ENCODE measurements around the gene MRPS35.
A peak's percentile ranks its signal among the peaks of the same experiment; 100 is the strongest.
"Not testable (repeated sequence)": the region's sequence is repeated elsewhere in the genome, so short reads cannot be mapped to it uniquely, and the experiment has no call there.

MRPS35 gene

DNA sequence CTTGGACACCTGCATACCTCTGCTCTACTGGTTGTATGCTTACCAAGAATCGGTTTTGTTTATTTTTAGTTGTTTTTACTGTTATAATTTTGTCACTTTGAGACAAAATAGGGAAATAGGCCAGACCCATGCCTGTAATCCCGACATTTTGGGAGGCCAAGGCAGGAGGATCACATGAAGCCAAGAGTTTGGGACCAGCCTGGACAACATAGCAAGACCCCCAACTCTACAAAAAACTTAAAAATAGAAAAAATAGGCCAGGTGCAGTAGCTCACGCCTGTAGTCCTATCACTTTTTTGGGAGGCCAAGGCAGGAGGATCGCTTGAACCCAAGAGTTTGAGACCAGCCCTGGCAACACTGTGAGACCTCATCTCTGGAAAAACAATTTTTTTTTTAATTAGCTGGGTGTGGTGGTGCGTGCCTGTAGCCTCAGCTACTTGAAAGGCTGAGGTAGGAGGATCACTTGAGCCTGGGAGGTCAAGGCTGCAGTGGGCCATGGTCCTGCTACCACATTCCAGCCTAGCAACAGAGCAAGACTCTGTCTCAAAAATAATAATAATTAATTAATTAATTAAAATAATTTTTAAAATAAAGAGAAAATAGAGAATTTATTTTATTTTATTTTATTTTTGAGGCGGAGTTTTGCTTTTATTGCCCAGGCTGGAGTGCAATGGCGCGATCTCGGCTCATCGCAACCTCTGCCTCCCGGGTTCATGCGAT lies 1.3 kb upstream of the MRPS35 start:
- DNase-seq (ENCODE audit: low read depth in 3 of 3) = no peak

DNA sequence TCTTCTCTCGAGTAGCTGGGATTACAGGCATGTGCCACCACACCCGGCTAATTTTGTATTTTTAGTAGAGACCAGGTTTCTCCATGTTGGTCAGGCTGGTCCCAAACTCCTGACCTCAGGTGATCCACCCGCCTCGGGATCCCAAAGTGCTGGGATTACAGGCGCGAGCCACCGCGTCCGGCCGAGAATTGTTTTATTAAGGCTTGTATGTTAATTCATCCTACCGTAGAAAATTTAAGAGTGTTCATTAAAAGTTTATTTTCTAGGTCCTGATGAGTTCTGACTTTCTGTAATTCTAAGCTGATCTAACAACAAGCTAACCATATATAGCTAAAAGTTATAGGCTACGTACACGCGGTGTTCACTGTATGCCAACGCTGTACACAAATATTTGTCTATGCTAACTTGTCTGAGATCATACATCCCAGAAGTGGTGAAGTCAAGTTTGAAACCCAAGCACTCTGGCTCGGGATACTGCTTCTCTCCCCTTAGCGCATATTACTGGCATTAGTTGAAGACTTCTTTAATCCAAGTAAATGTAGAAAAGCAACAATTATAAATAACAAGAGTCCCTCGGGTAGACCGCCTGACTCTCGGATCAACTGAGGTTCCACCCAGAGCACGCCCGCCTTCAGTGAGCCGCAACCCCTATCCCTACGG lies 570 bp upstream of the MRPS35 start:
- DNase-seq (ENCODE audit: low read depth in 3 of 3) = no peak

DNA sequence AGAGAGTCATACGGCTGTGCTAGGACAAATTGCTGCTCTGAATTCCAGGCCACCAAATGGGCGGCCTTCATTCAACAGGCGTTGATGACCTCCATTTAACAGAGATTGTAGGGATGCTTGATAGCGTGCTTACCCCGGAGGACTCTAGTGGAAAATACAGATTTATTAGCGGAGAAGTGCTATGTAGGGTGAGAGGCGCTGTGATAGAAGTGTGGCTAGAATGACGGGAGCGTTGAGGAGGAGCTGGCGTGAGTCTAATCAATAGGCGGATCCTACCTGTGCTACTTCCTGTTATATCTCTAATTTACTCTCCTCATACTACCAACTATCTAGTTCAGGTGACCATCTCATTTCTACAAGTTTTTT lies 668 bp downstream of the MRPS35 start:
- no peak for DNase-seq (ENCODE audit: low read depth in 3 of 3)

DNA sequence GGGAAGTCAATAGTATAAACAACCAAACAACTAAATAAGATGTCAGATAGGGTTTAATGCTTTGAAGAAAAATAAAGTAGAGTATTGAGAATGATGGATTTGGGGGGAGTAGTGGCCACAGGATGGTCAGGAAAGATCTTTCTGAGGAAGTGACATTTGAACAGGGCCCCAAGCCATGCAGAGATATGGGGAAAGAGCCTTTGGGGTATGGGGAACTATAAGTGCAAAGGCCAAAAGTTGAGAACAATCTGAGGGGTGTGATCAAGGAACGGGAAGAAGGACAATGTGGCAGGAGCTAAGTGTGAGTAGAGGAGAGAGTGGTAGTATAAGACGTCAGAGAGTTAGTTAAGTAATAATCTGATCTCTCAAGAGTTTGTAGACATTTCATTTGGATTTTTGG lies 1.3 kb downstream of the MRPS35 start:
- no peak for DNase-seq (ENCODE audit: low read depth in 3 of 3)

DNA sequence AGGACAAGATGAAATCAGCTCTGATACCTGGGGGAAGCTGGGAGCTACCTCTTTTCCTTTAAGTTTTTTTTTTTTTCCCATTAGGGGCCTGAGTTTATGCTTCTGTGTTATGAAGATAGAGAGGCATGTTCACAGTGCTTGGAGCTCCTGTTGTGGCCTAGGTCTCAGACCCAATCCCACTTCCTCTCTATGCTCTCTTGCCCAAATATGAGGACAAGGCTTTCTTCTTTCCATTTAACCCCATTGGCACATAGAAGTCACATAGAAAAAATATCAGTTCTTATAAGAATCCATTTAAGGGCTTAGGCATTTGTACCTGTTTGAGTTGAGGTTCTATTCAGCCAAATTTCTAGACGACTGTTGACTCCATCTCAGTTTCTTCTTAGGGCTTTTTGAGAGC lies 12.6 kb downstream of the MRPS35 start:
- no peak for DNase-seq (ENCODE audit: low read depth in 3 of 3)

DNA sequence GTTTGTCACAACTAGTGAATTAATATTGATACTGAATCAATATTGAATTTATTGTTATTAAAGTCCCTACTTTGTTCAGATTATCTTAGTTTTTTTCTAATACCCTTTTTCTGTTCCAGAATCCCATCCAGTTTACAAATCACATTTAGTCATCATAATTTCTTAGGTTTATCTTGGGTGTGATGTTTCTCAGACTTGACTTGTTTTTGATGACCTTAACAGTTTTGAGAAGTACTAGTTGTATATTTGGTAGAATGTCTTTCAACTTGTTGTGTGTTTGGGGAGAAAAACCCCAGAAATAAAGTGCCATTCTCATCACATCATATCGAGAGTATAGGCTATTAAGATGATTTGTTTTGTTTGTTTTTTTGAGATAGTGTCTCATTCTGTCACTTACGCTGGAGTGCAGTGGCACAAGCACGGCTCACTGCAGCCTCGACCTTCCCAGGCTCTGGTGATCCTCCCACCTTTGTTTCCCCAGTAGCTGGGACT lies 19.5 kb downstream of the MRPS35 start:
- no peak for DNase-seq (ENCODE audit: low read depth in 3 of 3)

DNA sequence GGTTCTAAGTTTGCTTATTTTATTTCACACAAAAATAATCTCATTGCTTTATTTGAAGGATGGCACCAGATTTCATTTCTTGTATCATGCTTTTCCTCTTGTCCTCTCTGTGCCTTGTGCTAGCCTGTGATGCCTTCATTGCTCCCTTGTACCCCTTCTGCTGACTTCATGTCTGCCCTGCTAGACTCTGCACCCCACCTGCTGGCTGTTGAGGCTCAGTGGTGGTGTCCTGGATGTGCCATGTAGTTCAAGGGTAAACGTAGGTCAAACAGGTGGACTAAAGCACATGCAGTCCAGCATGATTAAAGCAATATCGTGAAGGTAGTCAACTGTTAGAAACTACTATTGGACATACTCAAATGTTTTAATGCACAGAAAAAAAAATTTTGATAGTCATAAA lies 21.6 kb downstream of the MRPS35 start:
- DNase-seq (ENCODE audit: low read depth in 3 of 3) = no peak

DNA sequence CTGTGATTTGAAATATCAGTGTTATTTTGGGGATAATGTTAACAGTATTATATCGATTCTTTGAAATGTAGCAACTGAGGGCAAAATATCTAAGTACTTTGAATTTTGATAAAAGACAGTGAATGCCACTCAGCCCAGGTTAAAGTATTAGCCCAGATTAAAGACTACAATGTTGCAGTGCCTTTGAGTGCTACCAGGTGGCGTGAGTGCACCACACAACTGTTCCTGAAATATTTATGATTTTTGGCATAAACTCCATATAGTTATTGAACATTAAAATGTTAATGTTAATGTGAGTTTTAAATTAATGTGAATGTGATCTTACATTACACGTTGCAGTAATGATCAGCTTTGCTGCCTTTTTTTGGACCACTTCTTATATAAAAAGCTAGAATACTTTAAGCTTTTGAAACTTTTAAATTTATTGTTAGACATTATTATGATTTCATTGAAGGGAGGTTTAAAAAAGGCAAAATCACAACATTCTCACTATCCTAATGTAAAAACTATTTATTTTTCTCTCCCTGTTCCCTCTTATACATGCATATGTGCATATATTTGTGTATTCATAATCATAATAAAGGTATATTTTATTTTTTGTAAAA lies 22.5 kb downstream of the MRPS35 start:
- DNase-seq (ENCODE audit: low read depth in 3 of 3) = peak in 1 of 3 experiments; percentile 23

DNA sequence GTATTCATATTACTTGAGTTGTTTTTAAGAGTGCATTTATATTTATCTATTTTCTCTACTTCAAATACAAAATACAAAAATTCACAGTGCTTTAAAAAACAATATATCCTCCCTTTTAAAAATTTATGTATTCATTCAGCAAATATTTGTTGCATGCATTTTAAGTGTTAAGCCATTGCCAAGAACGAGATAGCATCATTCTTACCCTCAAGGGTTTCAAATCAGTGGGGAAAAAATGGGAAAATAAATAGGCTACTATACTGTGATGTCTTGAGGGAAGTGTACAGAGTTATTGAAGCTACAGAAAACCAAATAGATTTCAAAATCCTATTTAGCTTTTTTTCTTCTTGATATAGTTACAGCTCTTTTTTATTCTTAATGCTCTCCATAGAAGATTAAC lies 23.2 kb downstream of the MRPS35 start:
- no peak for DNase-seq (ENCODE audit: low read depth in 3 of 3)

DNA sequence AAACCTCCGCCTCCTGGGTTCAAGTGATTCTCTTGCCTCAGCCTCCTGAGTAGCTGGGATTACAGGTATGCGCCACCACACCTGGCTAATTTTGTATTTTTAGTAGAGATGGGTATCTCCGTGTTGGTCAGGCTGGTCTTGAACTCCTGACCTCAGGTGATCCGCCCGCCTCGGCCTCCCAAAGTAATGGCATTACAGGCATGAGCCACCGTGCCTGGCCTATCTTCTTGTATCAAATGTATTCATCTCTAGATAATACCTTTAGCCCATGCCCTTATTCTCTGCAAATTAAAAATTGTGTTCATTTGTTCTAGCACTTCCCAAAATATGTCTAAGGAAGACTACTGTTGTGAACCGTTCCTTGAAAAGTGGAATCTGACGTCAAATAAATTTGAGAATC lies 23.7 kb downstream of the MRPS35 start:
- DNase-seq (ENCODE audit: low read depth in 3 of 3) = not testable (repeated sequence)

DNA sequence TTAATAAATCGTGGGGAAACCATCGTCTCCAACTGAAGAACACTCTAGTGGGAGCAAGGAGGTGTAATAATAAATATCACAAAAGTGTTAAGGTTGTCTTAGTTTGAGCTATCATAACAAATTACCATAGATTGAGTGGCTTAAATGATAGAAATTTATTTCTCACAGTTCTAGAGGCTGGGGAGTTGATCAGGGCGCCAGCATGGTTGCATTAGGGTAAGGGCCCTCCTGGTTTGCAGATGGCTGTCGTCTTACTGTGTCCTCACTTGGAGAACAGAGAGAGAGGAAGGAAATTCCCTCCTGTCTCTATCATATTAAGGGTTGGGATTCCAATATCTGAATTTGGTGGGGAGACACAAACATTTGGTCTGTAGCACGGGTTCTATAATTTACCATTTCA lies 33.0 kb downstream of the MRPS35 start:
- DNase-seq (ENCODE audit: low read depth in 3 of 3) = no peak

DNA sequence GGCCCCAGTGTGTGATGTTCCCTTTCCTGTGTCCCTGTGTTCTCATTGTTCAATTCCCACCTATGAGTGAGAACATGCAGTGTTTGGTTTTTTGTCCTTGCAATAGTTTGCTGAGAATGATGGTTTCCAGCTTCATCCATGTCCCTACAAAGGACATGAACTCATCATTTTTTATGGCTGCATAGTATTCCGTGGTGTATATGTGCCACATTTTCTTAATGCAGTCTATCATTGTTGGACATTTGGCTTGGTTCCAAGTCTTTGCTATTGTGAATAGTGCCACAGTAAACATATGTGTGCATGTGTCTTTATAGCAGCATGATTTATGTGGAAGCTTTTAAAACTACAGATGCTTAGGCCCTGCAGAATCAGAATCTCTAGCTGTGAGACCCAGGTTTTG lies 35.1 kb downstream of the MRPS35 start:
- not testable (repeated sequence) for DNase-seq (ENCODE audit: low read depth in 3 of 3)

DNA sequence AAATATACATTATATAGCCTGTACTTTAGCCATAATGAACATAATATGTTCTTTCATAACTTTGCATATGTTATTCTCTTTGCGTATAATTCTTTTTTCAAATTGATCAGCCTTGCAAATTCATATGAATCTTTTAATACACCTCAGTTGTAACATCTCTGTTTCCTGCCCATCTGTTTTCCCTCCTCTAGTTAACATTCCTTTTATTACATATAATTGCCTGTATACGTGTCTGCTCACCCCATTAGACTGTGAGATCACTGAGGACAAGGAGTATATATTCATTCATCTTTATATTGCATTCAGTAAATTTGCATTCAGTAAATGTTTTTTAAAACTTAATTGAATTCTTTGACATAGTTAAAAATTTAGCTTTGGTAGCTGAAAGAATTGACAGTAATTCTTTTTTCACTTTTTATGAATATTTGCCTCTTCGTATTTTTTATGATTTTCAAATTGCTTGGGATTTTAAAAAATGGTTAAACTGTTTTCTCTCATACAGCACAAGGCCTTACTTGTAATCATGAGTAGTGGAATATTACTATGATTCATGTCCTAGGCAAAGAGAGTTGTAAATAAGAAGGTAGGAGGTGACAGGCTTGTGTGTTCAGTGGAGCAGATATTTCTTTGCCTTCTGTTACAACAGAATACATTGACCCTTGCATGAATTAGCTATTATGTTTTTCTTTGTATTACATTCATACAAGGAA lies 36.6 kb downstream of the MRPS35 start:
- no peak for DNase-seq (ENCODE audit: low read depth in 3 of 3)

DNA sequence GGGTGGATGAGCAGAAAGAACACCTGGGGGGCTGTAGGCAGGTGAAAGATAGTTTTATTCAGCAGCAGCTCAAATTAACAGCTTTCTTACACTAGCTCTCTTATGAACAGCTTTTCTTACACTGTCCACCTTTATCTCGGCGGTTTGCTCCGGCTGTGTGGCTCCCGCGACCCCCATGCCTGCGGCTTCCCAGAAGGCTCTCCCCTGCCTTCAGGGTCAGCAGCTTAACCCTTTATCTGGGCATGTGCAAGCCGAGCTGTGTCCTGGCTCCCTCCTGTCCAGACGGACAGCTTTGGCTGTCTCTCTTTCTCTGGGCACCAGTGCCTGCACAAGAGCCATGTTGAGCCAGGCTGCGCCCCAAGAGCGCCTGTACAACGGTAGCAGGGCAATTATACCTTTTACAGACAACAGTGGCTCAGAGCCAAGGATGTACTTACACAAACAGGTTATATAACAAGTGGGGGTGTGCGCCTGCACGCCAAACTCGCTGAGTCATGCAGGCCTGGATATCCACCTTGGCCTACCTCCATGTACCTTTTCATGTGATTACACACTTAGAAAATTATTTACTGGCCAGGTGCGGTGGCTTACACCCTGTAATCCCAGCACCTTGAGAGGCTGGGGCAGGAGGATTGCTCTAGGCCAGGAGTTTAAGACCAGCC lies 40.9 kb downstream of the MRPS35 start:
- DNase-seq (ENCODE audit: low read depth in 3 of 3) = no peak

DNA sequence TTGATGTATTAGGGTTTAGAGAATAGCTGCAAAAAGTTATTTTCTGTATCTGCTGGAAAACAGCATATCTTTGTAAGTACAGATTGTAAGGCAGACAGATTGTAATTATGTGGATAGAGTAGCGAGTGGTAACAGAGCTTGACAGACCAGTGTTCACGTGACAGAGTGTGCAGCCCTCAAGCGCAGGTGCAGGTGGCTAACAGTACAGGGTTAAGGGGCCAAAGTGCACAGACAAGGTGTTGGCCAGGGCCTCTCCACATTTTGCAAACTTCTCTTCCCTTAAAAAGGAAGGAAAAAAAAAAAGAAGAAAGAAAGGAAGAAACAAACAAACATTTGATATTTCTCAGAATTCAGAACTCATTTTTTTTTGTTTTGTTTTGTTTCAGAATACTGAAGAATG lies 44.2 kb downstream of the MRPS35 start:
- no peak for DNase-seq (ENCODE audit: low read depth in 3 of 3)

DNA sequence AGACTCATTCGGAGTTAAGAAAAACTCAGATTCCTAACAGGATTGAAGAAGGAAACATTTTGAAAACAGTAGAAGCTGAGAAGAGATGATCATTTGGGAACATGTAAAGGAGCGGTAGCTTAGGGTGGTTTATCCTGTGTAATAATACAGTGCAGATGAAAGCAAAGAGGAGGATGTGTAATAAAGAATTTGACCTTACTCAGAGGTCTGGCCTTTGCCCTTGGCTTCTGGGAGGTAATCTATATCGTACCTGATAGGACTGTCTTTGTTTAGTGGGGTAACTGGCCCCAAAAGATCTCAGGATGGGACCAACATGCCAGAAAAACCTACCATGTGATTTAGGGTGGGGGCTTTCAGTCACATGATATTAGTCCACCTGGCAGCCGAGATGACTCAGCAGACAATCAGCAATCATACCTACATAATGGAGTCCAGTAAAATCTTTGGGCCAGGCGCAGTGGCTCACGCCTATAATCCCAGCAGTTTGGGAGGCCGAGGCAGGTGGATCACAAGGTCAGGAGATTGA lies 46.1 kb downstream of the MRPS35 start:
- DNase-seq (ENCODE audit: low read depth in 3 of 3) = no peak

DNA sequence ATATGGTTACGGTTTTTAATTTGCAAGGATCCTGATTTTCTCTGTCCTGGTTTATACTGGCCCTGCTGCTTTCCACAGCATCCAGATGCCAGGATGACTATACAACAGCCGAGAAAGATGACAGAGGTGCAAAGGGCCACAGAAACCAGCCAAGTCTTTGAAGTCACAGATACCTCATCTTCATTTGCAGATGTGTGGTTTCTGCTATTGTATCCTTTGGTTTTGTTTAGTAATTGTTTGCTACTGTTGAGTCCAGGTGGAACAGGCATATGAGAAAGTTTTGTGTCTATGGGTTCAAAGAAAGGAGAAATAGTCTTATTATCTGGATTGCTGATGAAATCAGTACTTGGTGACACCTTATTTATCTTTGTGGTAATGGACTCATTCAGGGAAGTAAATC lies 52.1 kb downstream of the MRPS35 start:
- DNase-seq (ENCODE audit: low read depth in 3 of 3) = no peak

DNA sequence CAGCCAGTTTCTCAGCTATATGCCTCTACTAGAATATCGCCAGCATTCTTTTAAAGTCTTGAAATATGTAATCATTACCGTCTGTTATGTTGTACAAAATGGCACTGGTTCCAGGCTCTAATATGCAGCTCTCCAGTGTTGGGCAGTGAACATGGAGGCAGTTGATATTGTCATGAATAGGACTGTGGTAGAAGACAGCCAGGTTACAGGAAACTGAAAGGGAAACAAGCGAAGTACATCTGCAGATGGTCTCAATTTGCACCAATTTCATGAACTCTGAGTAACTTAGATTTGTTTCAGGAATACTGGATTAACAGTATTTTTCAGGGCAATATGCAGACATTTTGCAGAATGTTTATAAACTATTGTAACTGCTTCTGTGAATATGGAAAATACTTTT lies 56.0 kb downstream of the MRPS35 start:
- no peak for DNase-seq (ENCODE audit: low read depth in 3 of 3)

DNA sequence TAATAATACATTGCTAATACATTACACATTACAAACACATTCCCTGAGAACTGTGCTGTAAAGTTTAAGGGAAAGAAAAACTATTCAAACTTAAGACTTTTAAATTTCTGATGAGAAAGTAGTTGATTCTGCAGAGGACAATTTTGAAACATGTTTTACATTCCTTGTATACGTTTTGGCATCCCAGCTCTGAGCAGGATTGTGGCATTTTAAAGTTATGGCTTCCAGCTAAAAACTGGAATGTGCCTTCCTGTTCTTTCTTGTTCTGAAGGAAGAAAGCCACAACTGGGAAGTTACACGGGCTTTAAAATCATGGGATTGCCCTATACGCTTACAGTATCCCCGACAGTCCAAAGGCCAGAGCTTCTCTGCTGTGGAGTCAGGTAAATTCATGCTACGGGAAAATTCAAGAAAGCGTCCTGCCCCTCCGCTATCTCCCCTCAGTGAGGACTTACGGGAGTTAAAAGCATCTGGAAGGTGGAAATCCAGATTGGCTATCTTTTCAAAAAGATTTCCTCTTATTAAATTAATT lies 58.6 kb downstream of the MRPS35 start:
- no peak for DNase-seq (ENCODE audit: low read depth in 3 of 3)

DNA sequence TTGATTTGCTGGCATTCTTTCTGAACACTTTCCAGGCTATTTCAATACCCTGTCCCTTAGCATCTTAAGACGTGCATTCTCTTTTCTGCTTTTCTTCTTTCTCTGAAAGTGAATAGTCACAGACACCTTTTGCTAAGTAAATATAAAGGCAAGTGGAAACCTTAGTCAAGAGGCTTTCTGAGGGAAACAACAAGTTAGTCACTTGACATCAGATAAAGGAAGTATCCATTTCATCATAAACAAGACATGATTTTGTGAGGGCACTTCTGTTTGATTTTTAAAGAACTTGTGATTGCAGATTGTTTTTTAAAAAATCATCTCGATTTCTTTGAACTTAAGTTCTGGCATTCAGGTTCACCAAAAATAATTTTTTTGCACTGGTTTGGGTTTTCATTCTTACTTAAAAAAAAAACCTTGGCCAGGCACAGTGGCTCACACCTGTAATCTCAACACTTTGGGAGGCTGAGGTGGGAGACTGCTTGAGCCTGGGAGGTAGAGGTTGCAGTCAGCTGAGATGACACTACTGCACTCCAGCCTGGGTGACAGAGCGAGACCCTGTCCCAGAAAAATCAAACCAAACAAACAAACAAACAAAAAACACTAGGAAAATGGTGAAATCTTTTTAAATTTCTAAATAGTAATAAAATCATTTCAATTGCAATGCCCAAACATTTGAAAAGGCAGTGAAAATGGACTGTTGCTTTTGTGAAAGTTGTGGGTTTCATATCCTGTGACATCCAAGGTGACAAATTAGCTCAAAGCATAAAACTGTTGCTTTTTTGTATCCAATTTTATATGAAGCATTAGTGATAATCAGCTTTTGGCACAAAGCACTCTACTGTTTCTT lies 61.1 kb downstream of the MRPS35 start:
- DNase-seq (ENCODE audit: low read depth in 3 of 3) = no peak

Measured in stimulated activated CD4-positive, alpha-beta T cell treated with anti-CD3 and anti-CD28 coated beads, TNF-alpha, amount 100 ng/mL, for 4 hours (primary cell).